Kidney epithelial cell (primary cell): ENCODE data around the gene CCDC88C. TPM values are rescaled to one million over a fixed set of nuclear protein-coding genes. Genes with fewer than 3 reads are reported as not detected.

Experiments used
- DNase-seq: peaks from one replicate; pipeline ENCODE4 v3.0.0-alpha.2; 2010; ENCODE audit warnings: low read depth
- H3K27me3 ChIP-seq: 2 replicates; pipeline ENCODE4 v1.6.0; 2011; ENCODE audit warnings: low read length; ENCODE audit not compliant: control insufficient read depth, insufficient read depth
- H3K36me3 ChIP-seq: 2 replicates; pipeline ENCODE4 v1.5.1; 2011; ENCODE audit warnings: low read length; ENCODE audit not compliant: control insufficient read depth, insufficient read depth
- H3K4me3 ChIP-seq: 2 replicates; pipeline ENCODE4 v1.5.1; 2011; ENCODE audit warnings: low read depth, mild to moderate bottlenecking, control low read depth, low read length
- CTCF ChIP-seq: IDR thresholded peaks from 2 replicates; pipeline ENCODE4 v1.5.1; 2011; ENCODE audit warnings: mild to moderate bottlenecking, moderate library complexity, low read length, control low read depth, inconsistent platforms; ENCODE audit not compliant: insufficient read depth, poor library complexity, severe bottlenecking
- total RNA-seq: library from RNA; depleted of rRNA; stranded (reverse); fragments of >200 nt; gene quantifications from 2 replicates; pipeline ENCODE4 v1.2.3, GENCODE V29; 2015

Gene CCDC88C
- total RNA-seq, 1 donor from 2014 or later: 22.4 TPM

- Histone ChIP-seq H3K36me3 (no peaks in the 10 kb centered on the region), H3K27me3 (no peaks in the 10 kb centered on the region), H3K4me3 (no peak overlapping the region)
- TF ChIP-seq CTCF: no peak
- DNase-seq: no peak
Measured at GRCh38 chr14:91349481-91350074, 68.0 kb downstream of the CCDC88C start.

GRCh38 chr14:91348845-91349465, 68.7 kb downstream of the CCDC88C start:
- TF ChIP-seq CTCF: no peak
- DNase-seq: no peak
- Histone ChIP-seq H3K27me3 (no peaks in the 10 kb centered on the region), H3K36me3 (no peaks in the 10 kb centered on the region), H3K4me3 (no peak overlapping the region)

GRCh38 chr14:91346838-91347173, 70.8 kb downstream of the CCDC88C start:
- TF ChIP-seq CTCF: no peak
- no peak overlapping the region for H3K4me3 ChIP-seq

GRCh38 chr14:91344096-91344495, 73.5 kb downstream of the CCDC88C start:
- H3K36me3 ChIP-seq: no peaks in the 10 kb centered on the region
- no peak for DNase-seq

More at GRCh38 chr14:91346838-91347173, 70.8 kb downstream of the CCDC88C start:
- no peak for DNase-seq
- H3K27me3 ChIP-seq: no peaks in the 10 kb centered on the region
- no peaks in the 10 kb centered on the region for H3K36me3 ChIP-seq

GRCh38 chr14:91343051-91343450, 74.6 kb downstream of the CCDC88C start:
- Histone ChIP-seq H3K36me3 (no peaks in the 10 kb centered on the region), H3K4me3 (no peak overlapping the region), H3K27me3 (no peaks in the 10 kb centered on the region)
- no peak for TF ChIP-seq CTCF
- no peak for DNase-seq

More at GRCh38 chr14:91344096-91344495, 73.5 kb downstream of the CCDC88C start:
- H3K4me3 ChIP-seq: no peak overlapping the region
- no peaks in the 10 kb centered on the region for H3K27me3 ChIP-seq
- TF ChIP-seq CTCF: no peak

- H3K36me3 ChIP-seq: no peaks in the 10 kb centered on the region
- no peak for DNase-seq
- TF ChIP-seq CTCF: no peak
- H3K27me3 ChIP-seq: no peaks in the 10 kb centered on the region
- no peak overlapping the region for H3K4me3 ChIP-seq
Measured at GRCh38 chr14:91342206-91342760, 75.3 kb downstream of the CCDC88C start.
